Neutrophil (primary cell): Measurements from ENCODE around the gene SLC1A7.

Source experiments
- H3K27ac ChIP-seq: fragments of 200-600 bp; sonication (generic); 2 replicates; pipeline ENCODE4 v1.5.1; 2016; ENCODE audit warnings: mild to moderate bottlenecking, moderate library complexity
- H3K27me3 ChIP-seq: fragments of 200-600 bp; sonication (generic); 2 replicates; pipeline ENCODE4 v1.6.0; 2016; ENCODE audit warnings: mild to moderate bottlenecking
- H3K36me3 ChIP-seq: fragments of 200-600 bp; sonication (generic); 2 replicates; pipeline ENCODE4 v1.5.1; 2017
- H3K4me1 ChIP-seq, 2 experiments: fragments of 200-600 bp in 1 of 2; sonication (generic) in 1 of 2; 1 replicate in 1 of 2; 2 replicates in 1 of 2; pipeline versions ENCODE4 v1.5.1 to v1.6.1; 2013 to 2016; ENCODE audit warnings: low read depth in 1 of 2, low read length in 1 of 2, mild to moderate bottlenecking in 1 of 2, moderate library complexity in 1 of 2; ENCODE audit not compliant: control insufficient read depth in 1 of 2, insufficient read depth in 1 of 2
- H3K4me3 ChIP-seq, 2 experiments: fragments of 200-600 bp in 1 of 2; sonication (generic) in 1 of 2; 1 replicate in 1 of 2; 2 replicates in 1 of 2; pipeline ENCODE4 v1.5.1; 2013 to 2016; ENCODE audit warnings: low read depth in 1 of 2, low read length in 1 of 2, mild to moderate bottlenecking in 1 of 2, moderate library complexity in 1 of 2
- H3K9me3 ChIP-seq: fragments of 200-600 bp; sonication (generic); 2 replicates; pipeline ENCODE4 v1.5.1; 2016
- TF ChIP-seq, protein P1 (sequence below): fragments of 200-600 bp; sonication (generic); IDR thresholded peaks from 2 replicates; pipeline ENCODE4 v1.5.1; 2016; ENCODE audit warnings: antibody characterized with exemption

The SLC1A7 gene

DNA sequence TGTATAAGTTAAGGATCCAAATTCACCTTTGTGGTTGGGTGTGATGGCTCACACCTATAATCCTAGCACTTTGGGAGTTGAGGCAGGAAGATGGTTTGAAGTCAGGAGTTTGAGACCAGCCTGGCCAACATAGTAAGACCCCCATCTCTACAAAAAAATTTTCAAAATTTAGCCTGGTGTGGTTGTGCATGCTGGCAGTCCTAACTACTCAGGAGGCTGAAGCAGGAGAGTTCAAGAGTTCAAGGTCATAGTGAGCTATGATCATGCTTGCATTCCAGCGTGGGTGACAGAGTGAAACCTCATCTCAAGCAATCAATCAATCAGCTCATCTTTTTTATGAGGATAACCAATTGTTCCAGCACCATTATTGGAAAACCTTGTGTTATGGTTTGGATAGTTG, 16.5 kb upstream of the SLC1A7 start:
- H3K27ac ChIP-seq = no peak overlapping the region
- peaks cover 6% of the 10 kb centered on the region for H3K27me3 ChIP-seq
- no peaks in the 10 kb centered on the region for H3K36me3 ChIP-seq
- no peaks in the 10 kb centered on the region for H3K4me1 ChIP-seq
- H3K4me3 ChIP-seq = no peak overlapping the region
- TF ChIP-seq, protein P1, sequence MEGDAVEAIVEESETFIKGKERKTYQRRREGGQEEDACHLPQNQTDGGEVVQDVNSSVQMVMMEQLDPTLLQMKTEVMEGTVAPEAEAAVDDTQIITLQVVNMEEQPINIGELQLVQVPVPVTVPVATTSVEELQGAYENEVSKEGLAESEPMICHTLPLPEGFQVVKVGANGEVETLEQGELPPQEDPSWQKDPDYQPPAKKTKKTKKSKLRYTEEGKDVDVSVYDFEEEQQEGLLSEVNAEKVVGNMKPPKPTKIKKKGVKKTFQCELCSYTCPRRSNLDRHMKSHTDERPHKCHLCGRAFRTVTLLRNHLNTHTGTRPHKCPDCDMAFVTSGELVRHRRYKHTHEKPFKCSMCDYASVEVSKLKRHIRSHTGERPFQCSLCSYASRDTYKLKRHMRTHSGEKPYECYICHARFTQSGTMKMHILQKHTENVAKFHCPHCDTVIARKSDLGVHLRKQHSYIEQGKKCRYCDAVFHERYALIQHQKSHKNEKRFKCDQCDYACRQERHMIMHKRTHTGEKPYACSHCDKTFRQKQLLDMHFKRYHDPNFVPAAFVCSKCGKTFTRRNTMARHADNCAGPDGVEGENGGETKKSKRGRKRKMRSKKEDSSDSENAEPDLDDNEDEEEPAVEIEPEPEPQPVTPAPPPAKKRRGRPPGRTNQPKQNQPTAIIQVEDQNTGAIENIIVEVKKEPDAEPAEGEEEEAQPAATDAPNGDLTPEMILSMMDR = no peak
- H3K9me3 ChIP-seq = no peaks in the 10 kb centered on the region

DNA sequence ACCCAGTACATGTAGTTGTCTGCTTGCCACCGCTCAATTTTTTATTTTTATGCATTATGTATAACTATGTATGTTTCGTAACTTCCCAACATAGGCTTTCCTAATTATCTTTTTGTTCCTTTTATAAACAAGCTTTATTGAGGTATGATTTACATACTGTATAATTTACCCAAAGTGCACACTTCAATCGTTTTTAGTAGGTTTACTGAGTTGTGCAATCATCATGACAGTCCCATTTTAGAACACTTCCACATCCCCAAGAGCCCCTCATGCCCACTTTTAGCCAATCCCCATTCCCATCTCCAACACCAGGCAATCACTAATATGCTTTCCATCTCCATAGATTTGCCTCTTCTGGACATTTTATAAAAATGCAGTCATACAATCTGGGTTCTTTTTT, 14.3 kb upstream of the SLC1A7 start:
- H3K9me3 ChIP-seq = no peaks in the 10 kb centered on the region

DNA sequence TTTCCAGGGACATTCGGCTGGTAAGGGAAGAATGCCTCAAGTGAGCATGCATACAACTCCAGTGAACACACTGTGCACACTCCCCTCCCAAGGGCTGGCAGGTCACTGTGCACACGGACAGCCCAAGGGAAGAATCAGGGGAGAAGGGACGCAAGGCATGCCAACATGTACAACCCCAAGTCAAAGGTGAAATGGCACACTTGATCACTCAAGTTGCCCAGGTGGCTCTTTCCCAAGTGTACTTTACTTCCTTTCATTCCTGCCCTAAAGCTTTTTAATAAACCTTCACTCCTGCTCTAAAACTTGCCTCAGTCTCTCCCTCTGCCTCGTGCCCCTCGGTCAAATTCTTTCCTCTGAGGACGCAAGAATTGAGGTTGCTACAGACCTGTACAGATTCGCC, 13.5 kb upstream of the SLC1A7 start:
- Histone ChIP-seq H3K27ac (no peak overlapping the region), H3K4me3 (no peak overlapping the region), H3K36me3 (no peaks in the 10 kb centered on the region), H3K27me3 (peaks cover 6% of the 10 kb centered on the region), H3K9me3 (no peaks in the 10 kb centered on the region), H3K4me1 (no peaks in the 10 kb centered on the region)
- TF ChIP-seq, protein P1 = no peak

More for the DNA sequence above, 14.3 kb upstream of the SLC1A7 start:
- no peak overlapping the region for H3K27ac ChIP-seq
- no peaks in the 10 kb centered on the region for H3K36me3 ChIP-seq
- TF ChIP-seq, protein P1 = no peak
- H3K4me1 ChIP-seq = no peaks in the 10 kb centered on the region
- peaks cover 6% of the 10 kb centered on the region for H3K27me3 ChIP-seq
- no peak overlapping the region for H3K4me3 ChIP-seq

DNA sequence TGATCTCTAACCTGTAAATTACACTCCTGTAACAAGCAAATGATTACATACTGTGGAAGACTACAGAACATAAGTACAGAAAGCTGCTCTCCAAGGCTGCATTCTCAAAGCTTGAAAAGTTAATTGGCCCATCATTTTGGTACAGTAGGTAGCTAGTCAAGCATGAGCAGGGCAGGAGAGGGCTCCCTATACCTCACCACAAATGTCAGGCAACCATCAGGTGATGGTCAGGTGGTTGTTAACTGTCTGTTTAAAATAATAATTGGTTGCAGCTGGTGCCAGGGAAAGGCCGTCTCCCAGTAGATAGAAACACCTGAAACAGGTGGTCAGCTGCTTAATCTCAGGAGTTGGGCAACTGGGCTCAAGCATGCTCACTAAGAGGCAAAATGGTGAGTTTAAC, 13.1 kb upstream of the SLC1A7 start:
- TF ChIP-seq, protein P1 = no peak
- Histone ChIP-seq H3K9me3 (no peaks in the 10 kb centered on the region), H3K4me3 (no peak overlapping the region), H3K27ac (no peak overlapping the region), H3K4me1 (no peaks in the 10 kb centered on the region), H3K36me3 (no peaks in the 10 kb centered on the region), H3K27me3 (peaks cover 6% of the 10 kb centered on the region)

DNA sequence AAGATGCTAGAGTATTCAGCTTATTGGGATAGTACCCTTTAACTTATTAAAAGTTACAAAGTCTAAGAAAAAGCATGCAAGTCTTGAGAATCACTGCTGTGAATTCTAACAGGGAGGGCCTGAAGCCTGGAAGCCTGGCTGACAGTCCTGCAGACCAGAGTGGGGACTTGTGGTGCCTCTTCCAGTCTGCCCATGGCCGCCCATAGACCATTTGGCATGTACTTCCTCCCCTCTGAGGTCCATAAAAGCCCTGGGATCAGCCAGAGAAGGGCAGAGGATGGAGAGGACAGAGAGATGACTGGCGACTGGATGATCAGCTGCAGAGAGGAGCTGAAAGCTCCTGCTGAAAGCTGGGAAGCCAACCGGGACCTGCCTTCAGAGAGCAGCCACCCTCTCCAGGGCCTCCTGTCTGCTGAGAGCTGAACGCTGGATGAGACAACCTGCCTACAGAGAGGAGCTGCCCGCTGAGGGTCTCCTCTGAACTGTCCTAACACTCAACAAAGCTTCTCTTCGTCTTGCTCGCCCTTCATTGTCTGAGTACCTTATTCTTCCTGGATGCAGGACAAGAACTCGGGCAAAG, 12.5 kb upstream of the SLC1A7 start:
- H3K36me3 ChIP-seq = no peaks in the 10 kb centered on the region
- no peaks in the 10 kb centered on the region for H3K9me3 ChIP-seq
- H3K27ac ChIP-seq = no peak overlapping the region
- H3K4me3 ChIP-seq = no peak overlapping the region
- H3K27me3 ChIP-seq = peaks cover 6% of the 10 kb centered on the region
- no peaks in the 10 kb centered on the region for H3K4me1 ChIP-seq
- TF ChIP-seq, protein P1 = no peak

DNA sequence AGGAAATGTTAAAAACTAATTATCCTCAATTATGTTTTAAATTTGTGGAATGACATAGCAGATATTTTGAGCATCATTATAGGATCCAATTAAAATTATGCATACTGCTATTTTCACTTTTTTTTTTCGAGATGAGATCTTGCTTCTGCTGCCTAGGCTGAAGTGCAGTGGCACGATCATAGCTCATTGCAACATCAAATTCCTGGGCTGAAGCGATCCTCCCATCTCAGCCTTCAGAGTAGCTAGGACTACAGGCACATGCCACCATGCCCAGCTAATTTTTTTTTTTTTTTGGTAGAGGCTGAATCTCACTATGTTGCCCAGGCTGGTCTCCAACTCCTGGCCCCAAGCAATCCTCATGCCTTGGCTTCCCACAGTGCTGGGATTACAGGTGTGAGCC, 11.3 kb upstream of the SLC1A7 start:
- no peaks in the 10 kb centered on the region for H3K9me3 ChIP-seq
- TF ChIP-seq, protein P1 = no peak
- peaks cover 6% of the 10 kb centered on the region for H3K27me3 ChIP-seq
- no peak overlapping the region for H3K27ac ChIP-seq
- no peak overlapping the region for H3K4me3 ChIP-seq
- no peaks in the 10 kb centered on the region for H3K36me3 ChIP-seq
- H3K4me1 ChIP-seq = no peaks in the 10 kb centered on the region
